GM12878 (cell line): ENCODE measurements around the gene CFAP57. TPM values are rescaled to one million over a fixed set of nuclear protein-coding genes. Genes with fewer than 3 reads are reported as not detected.
A peak's percentile ranks its signal among the peaks of the same experiment; 100 is the strongest.

Experiments
- ASH2L ChIP-seq: fragments of 300-600, 200-600 bp; sonication (generic); IDR thresholded peaks from 2 replicates; pipeline ENCODE4 v1.6.1; 2017; ENCODE audit warnings: low read depth, mild to moderate bottlenecking, borderline replicate concordance
- ATF7 ChIP-seq: fragments of 450-650 bp; IDR thresholded peaks from 2 replicates; pipeline ENCODE4 v1.6.1; 2016; ENCODE audit warnings: low read depth, mild to moderate bottlenecking
- BRCA1 ChIP-seq: IDR thresholded peaks from 2 replicates; pipeline ENCODE4 v1.6.1; 2011; ENCODE audit warnings: low read depth, low read length, improper control_type of control experiment
- DPF2 ChIP-seq: fragments of 450-650 bp; IDR thresholded peaks from 2 replicates; pipeline ENCODE4 v1.6.1; 2017; ENCODE audit warnings: mild to moderate bottlenecking
- GABPA ChIP-seq: IDR thresholded peaks from 2 replicates; pipeline ENCODE4 v1.6.1; 2014; ENCODE audit warnings: antibody characterized with exemption, low read depth, mild to moderate bottlenecking, inconsistent platforms
- GATAD2B ChIP-seq: fragments of 450-650 bp; conservative IDR thresholded peaks from 2 replicates; pipeline ENCODE4 v1.6.1; 2017; ENCODE audit warnings: low read depth, mild to moderate bottlenecking, moderate library complexity
- IKZF2 ChIP-seq, 2 experiments: fragments of 450-650 bp; IDR thresholded peaks; 2 replicates each; pipeline ENCODE4 v1.6.1; 2017; ENCODE audit warnings: mild to moderate bottlenecking in 2 of 2, moderate library complexity in 2 of 2
- MEF2A ChIP-seq: IDR thresholded peaks from 2 replicates; pipeline ENCODE4 v1.6.1; 2011; ENCODE audit warnings: low read depth, mild to moderate bottlenecking, low read length, moderate library complexity; ENCODE audit not compliant: insufficient read depth
- MYB ChIP-seq: fragments of 150-350 bp; IDR thresholded peaks from 2 replicates; pipeline ENCODE4 v1.6.1; 2014; ENCODE audit warnings: mild to moderate bottlenecking, low read depth, low read length, borderline replicate concordance
- NR2C2 ChIP-seq: IDR thresholded peaks from 2 replicates; pipeline ENCODE4 v1.6.1; 2011; ENCODE audit warnings: borderline replicate concordance, low read depth; ENCODE audit not compliant: control insufficient read depth, insufficient read length
- PAX5 ChIP-seq: IDR thresholded peaks from 2 replicates; pipeline ENCODE4 v1.6.1; 2011; ENCODE audit warnings: low read depth, low read length, borderline replicate concordance
- RCOR1 ChIP-seq: conservative IDR thresholded peaks from 2 replicates; pipeline ENCODE4 v1.6.1; 2012; ENCODE audit warnings: low read depth, low read length, improper control_type of control experiment
- SMAD1 ChIP-seq: fragments of 450-650 bp; IDR thresholded peaks from 2 replicates; pipeline ENCODE4 v1.6.1; 2018; ENCODE audit warnings: mild to moderate bottlenecking, low read depth; ENCODE audit not compliant: partially characterized antibody
- TCF12 ChIP-seq: IDR thresholded peaks from 2 replicates; pipeline ENCODE4 v1.6.1; 2011; ENCODE audit warnings: low read depth, mild to moderate bottlenecking, low read length
- TCF3 ChIP-seq: IDR thresholded peaks from 2 replicates; pipeline ENCODE4 v1.6.1; 2012; ENCODE audit warnings: low read depth, mild to moderate bottlenecking, low read length, borderline replicate concordance; ENCODE audit not compliant: insufficient read depth
- ZNF384 ChIP-seq: IDR thresholded peaks from 2 replicates; pipeline ENCODE4 v1.6.1; 2012; ENCODE audit warnings: low read depth, mild to moderate bottlenecking, low read length, improper control_type of control experiment, borderline replicate concordance
- polyA plus RNA-seq, 11 experiments: library from polyadenylated mRNA; depleted of rRNA in 4 of 11; unstranded in 6 of 11; stranded (reverse) in 5 of 11; fragments of >200 nt; fragmentation: Nextera tagmentation in 4 of 11; fragmentation: Illumina TruSeq in 1 of 11; extraction: Ambion mirVana in 4 of 11; extraction: Trizol in 1 of 11; gene quantifications; 1 replicate in 1 of 11; 2 replicates in 10 of 11; pipeline versions ENCODE4 v1.2.1 to v1.2.3, GENCODE V29; 2011 to 2016; ENCODE audit warnings: inconsistent platforms in 2 of 11, missing spikeins in 2 of 11, low read depth in 1 of 11
- total RNA-seq, 4 experiments: library from RNA; depleted of rRNA in 3 of 4; stranded (reverse); fragments of >200 nt in 3 of 4; fragmentation: Illumina TruSeq in 1 of 4; extraction: Trizol in 1 of 4; gene quantifications; 2 replicates each; pipeline versions ENCODE4 v1.2.1 to v1.2.3, GENCODE V29; 2013 to 2021
- TF ChIP-seq, protein P1 (sequence below): fragments of 450-650 bp; IDR thresholded peaks from 2 replicates; pipeline ENCODE4 v1.6.1; 2017; ENCODE audit warnings: low read depth, mild to moderate bottlenecking, moderate library complexity
- TF ChIP-seq, protein P2 (sequence below): IDR thresholded peaks from 2 replicates; pipeline ENCODE4 v1.6.1; 2011; ENCODE audit warnings: low read depth, mild to moderate bottlenecking, low read length, moderate library complexity, borderline replicate concordance; ENCODE audit errors: extremely low read depth
- TF ChIP-seq, protein P3 (sequence below): fragments of 450-650 bp; IDR thresholded peaks from 2 replicates; pipeline ENCODE4 v1.6.1; 2014; ENCODE audit warnings: mild to moderate bottlenecking
- TF ChIP-seq, protein P4 (sequence below): fragments of 450-650 bp; IDR thresholded peaks from 2 replicates; pipeline ENCODE4 v1.6.1; 2017; ENCODE audit warnings: mild to moderate bottlenecking, moderate library complexity
- TF ChIP-seq, protein P5 (sequence below): fragments of 450-650 bp; IDR thresholded peaks from 2 replicates; pipeline ENCODE4 v1.6.1; 2016; ENCODE audit warnings: mild to moderate bottlenecking
- TF ChIP-seq, protein P6 (sequence below): IDR thresholded peaks from 2 replicates; pipeline ENCODE4 v1.6.1; 2012; ENCODE audit warnings: low read depth, low read length, improper control_type of control experiment

The CFAP57 gene
- total and polyA plus RNA-seq, 10 of the 15 experiments (the other 5 are each of a cell fraction or from before 2014, with no cell fraction given), result 0.45 to 4.8 (median 1.3) TPM

DNA sequence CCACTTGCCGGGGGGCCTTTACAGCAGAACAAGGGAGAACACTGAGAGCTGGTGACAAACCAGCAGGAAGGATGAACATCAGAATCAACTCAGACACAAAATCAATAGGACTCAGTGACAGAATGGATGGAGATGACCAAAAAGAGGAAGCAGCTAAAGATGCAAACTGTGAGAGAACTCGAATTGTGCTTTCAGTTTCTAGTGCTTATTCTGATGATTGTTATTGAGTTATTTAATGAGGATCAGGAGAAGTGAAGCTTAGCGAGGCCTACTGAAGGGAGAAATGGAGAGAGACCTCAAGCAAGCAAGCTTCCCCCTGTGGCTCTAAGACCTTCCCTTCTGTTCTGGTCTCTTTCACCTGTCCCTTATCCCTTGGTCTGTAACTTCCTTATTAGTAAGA is 67.4 kb downstream of the CFAP57 start (continued):
- TF ChIP-seq, protein P1, sequence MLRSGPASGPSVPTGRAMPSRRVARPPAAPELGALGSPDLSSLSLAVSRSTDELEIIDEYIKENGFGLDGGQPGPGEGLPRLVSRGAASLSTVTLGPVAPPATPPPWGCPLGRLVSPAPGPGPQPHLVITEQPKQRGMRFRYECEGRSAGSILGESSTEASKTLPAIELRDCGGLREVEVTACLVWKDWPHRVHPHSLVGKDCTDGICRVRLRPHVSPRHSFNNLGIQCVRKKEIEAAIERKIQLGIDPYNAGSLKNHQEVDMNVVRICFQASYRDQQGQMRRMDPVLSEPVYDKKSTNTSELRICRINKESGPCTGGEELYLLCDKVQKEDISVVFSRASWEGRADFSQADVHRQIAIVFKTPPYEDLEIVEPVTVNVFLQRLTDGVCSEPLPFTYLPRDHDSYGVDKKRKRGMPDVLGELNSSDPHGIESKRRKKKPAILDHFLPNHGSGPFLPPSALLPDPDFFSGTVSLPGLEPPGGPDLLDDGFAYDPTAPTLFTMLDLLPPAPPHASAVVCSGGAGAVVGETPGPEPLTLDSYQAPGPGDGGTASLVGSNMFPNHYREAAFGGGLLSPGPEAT, result peak; percentile 59; the same call in 1 of the 2 replicates
- TF ChIP-seq TCF12, result no peak
- TF ChIP-seq, protein P2, sequence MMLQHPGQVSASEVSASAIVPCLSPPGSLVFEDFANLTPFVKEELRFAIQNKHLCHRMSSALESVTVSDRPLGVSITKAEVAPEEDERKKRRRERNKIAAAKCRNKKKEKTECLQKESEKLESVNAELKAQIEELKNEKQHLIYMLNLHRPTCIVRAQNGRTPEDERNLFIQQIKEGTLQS, result no peak
- TF ChIP-seq TCF3, result no peak
- 0 out of 2 replicates have a peak, but pooled peaks have one; percentile 4 for TF ChIP-seq MEF2A
- no peak for TF ChIP-seq ZNF384
- TF ChIP-seq GATAD2B, result no peak
- no peak for TF ChIP-seq GABPA
- TF ChIP-seq, protein P3, sequence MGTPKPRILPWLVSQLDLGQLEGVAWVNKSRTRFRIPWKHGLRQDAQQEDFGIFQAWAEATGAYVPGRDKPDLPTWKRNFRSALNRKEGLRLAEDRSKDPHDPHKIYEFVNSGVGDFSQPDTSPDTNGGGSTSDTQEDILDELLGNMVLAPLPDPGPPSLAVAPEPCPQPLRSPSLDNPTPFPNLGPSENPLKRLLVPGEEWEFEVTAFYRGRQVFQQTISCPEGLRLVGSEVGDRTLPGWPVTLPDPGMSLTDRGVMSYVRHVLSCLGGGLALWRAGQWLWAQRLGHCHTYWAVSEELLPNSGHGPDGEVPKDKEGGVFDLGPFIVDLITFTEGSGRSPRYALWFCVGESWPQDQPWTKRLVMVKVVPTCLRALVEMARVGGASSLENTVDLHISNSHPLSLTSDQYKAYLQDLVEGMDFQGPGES, result no peak
- no peak for TF ChIP-seq ATF7
- TF ChIP-seq ASH2L, result no peak
- no peak for TF ChIP-seq BRCA1
- TF ChIP-seq, protein P4, sequence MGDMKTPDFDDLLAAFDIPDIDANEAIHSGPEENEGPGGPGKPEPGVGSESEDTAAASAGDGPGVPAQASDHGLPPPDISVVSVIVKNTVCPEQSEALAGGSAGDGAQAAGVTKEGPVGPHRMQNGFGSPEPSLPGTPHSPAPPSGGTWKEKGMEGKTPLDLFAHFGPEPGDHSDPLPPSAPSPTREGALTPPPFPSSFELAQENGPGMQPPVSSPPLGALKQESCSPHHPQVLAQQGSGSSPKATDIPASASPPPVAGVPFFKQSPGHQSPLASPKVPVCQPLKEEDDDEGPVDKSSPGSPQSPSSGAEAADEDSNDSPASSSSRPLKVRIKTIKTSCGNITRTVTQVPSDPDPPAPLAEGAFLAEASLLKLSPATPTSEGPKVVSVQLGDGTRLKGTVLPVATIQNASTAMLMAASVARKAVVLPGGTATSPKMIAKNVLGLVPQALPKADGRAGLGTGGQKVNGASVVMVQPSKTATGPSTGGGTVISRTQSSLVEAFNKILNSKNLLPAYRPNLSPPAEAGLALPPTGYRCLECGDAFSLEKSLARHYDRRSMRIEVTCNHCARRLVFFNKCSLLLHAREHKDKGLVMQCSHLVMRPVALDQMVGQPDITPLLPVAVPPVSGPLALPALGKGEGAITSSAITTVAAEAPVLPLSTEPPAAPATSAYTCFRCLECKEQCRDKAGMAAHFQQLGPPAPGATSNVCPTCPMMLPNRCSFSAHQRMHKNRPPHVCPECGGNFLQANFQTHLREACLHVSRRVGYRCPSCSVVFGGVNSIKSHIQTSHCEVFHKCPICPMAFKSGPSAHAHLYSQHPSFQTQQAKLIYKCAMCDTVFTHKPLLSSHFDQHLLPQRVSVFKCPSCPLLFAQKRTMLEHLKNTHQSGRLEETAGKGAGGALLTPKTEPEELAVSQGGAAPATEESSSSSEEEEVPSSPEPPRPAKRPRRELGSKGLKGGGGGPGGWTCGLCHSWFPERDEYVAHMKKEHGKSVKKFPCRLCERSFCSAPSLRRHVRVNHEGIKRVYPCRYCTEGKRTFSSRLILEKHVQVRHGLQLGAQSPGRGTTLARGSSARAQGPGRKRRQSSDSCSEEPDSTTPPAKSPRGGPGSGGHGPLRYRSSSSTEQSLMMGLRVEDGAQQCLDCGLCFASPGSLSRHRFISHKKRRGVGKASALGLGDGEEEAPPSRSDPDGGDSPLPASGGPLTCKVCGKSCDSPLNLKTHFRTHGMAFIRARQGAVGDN, result no peak
- TF ChIP-seq, protein P5, sequence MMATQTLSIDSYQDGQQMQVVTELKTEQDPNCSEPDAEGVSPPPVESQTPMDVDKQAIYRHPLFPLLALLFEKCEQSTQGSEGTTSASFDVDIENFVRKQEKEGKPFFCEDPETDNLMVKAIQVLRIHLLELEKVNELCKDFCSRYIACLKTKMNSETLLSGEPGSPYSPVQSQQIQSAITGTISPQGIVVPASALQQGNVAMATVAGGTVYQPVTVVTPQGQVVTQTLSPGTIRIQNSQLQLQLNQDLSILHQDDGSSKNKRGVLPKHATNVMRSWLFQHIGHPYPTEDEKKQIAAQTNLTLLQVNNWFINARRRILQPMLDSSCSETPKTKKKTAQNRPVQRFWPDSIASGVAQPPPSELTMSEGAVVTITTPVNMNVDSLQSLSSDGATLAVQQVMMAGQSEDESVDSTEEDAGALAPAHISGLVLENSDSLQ, result peak; percentile 49; the same call in 1 of the 2 replicates
- no peak for TF ChIP-seq NR2C2
- 0 out of 2 replicates have a peak, but pooled peaks have one; percentile 57 for TF ChIP-seq DPF2
- TF ChIP-seq, protein P6, sequence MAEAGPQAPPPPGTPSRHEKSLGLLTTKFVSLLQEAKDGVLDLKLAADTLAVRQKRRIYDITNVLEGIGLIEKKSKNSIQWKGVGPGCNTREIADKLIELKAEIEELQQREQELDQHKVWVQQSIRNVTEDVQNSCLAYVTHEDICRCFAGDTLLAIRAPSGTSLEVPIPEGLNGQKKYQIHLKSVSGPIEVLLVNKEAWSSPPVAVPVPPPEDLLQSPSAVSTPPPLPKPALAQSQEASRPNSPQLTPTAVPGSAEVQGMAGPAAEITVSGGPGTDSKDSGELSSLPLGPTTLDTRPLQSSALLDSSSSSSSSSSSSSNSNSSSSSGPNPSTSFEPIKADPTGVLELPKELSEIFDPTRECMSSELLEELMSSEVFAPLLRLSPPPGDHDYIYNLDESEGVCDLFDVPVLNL, result no peak
- peak; percentile 65 to 72; a peak in 2 of 4 replicates for TF ChIP-seq IKZF2 (IDR thresholded peaks at IDR 0.05)
- no peak for TF ChIP-seq SMAD1
- 0 out of 2 replicates have a peak, but pooled peaks have one; percentile 21 for TF ChIP-seq PAX5
- no peak for TF ChIP-seq MYB
- no peak for TF ChIP-seq RCOR1
